ENCODE results near the gene GALM. TPM values are rescaled to one million over a fixed set of nuclear protein-coding genes. Genes with fewer than 3 reads are reported as not detected.

GALM gene
- total and polyA plus RNA-seq, 2 of the 13 experiments (the other 11 are each of a cell fraction or from before 2014, with no cell fraction given) = 65.5 to 90.0 TPM

GRCh38 chr2:38692636-38693318 is 26.9 kb downstream of the GALM start:
- Histone ChIP-seq H3K36me3 (replicated peaks in 1 of 2; ENCODE audit: control insufficient read depth in 1 of 2, insufficient read depth in 2 of 2, low read length in 2 of 2) (peaks cover 14 to 41% of the 10 kb centered on the region in 2 experiments), H3K9ac (ENCODE audit: insufficient read depth, low read depth, low read length) (0 out of 2 replicates have a peak overlapping the region, but pooled peaks have one; percentile 15), H3K4me3 (replicated peaks in 1 of 3; ENCODE audit: insufficient read depth in 1 of 3, low read depth in 2 of 3, low read length in 3 of 3) (no peak overlapping the region), H3K4me2 (ENCODE audit: low read depth, low read length) (peak overlapping the region; percentile 25; the same call in 1 of the 2 replicates), H2AFZ (ENCODE audit: low read length) (no peak overlapping the region), H3K4me1 (ENCODE audit: insufficient read depth, low read length) (peaks cover 53% of the 10 kb centered on the region), H3K79me2 (ENCODE audit: insufficient read depth, low read length) (peaks cover 4% of the 10 kb centered on the region), H3K27ac (ENCODE audit: extremely low read length, insufficient read depth, low read length) (peak overlapping the region; percentile 46), H4K20me1 (ENCODE audit: insufficient read depth, low read length) (no peaks in the 10 kb centered on the region), H3K9me3 (ENCODE audit: low read length) (no peaks in the 10 kb centered on the region), H3K27me3 (ENCODE audit: control insufficient read depth in 1 of 2, insufficient read depth in 2 of 2, low read length in 2 of 2) (no peaks in the 10 kb centered on the region)
- ChIA-PET POLR2A (interaction anchor here (0.8 to 1.8 kb wide), 7 partner anchors 11 to 95 kb away, joined by 3 to 14 read pairs (median 4); partner anchors contain the start of genes GALM and SRSF7), CTCF (ENCODE audit: low intra/inter-chr PET ratio, low total read pairs) (no interaction called here)
- ATAC-seq (peak; percentile 98), DNase-seq (ENCODE audit: low spot score) (peak; percentile 69), FAIRE-seq (no peak)
- no TSS peak for BruUV-seq (replicated peaks)
- intact Hi-C loops (cut with micrococcal nuclease; ENCODE audit: unreplicated experiment) (no loop called here), in situ Hi-C loops (cut with HindIII; ENCODE audit: extremely low pct_ligation_motif_present, low pct_unique_long_range_greater_than_20kb) (no loop called here)
- 61% methylated on average over 8 of the region's 8 CpGs for WGBS (ENCODE audit: low lambda C conversion rate)
- TF ChIP-seq ZBTB2 (CRISPR knock-in tag; IDR thresholded peaks at IDR 0.05; ENCODE audit: low read depth) = no peak
- TF ChIP-seq RERE (CRISPR knock-in tag; IDR thresholded peaks at IDR 0.05; ENCODE audit: low read depth) = 0 out of 2 replicates have a peak, but pooled peaks have one; percentile 13
- no peak for TF ChIP-seq ZFYVE20 (CRISPR knock-in tag; IDR thresholded peaks at IDR 0.05; ENCODE audit: borderline replicate concordance, low read depth)
- TF ChIP-seq SOX6 (IDR thresholded peaks at IDR 0.05) = no peak
- peak; percentile 67 for TF ChIP-seq SOX6 (CRISPR knock-in tag; IDR thresholded peaks at IDR 0.05)
- no peak for TF ChIP-seq ZNF282 (IDR thresholded peaks at IDR 0.05; ENCODE audit: partially characterized antibody)
- TF ChIP-seq DR1 (CRISPR knock-in tag; IDR thresholded peaks at IDR 0.05) = no peak
- 0 out of 2 replicates have a peak, but pooled peaks have one; percentile 64 for TF ChIP-seq BRF2 (CRISPR knock-in tag; IDR thresholded peaks at IDR 0.05)
- no peak for TF ChIP-seq ZSCAN9 (CRISPR knock-in tag; IDR thresholded peaks at IDR 0.05; ENCODE audit: borderline replicate concordance)
- no peak for TF ChIP-seq ZNF841 (CRISPR knock-in tag; IDR thresholded peaks at IDR 0.05; ENCODE audit: borderline replicate concordance)
- peak; percentile 60; the same call in 1 of the 2 replicates for TF ChIP-seq AKAP8 (CRISPR knock-in tag; IDR thresholded peaks at IDR 0.05)
- TF ChIP-seq ZBTB20 (CRISPR knock-in tag; IDR thresholded peaks at IDR 0.05; ENCODE audit: borderline replicate concordance, low read depth) = no peak; the same call in 1 of the 2 replicates
- no peak for TF ChIP-seq ZBTB49 (CRISPR knock-in tag; IDR thresholded peaks at IDR 0.05; ENCODE audit: borderline replicate concordance)

Data from HepG2 (cell line).